GM21447 (cell line): Measurements from ENCODE around the gene TMEM132C.

ENCODE experiments used
- ATAC-seq: cut with Tn5 transposase; IDR thresholded peaks from one replicate; pipeline ENCODE4 v1.9.1; 2021; ENCODE audit not compliant: unreplicated experiment

The TMEM132C gene

DNA sequence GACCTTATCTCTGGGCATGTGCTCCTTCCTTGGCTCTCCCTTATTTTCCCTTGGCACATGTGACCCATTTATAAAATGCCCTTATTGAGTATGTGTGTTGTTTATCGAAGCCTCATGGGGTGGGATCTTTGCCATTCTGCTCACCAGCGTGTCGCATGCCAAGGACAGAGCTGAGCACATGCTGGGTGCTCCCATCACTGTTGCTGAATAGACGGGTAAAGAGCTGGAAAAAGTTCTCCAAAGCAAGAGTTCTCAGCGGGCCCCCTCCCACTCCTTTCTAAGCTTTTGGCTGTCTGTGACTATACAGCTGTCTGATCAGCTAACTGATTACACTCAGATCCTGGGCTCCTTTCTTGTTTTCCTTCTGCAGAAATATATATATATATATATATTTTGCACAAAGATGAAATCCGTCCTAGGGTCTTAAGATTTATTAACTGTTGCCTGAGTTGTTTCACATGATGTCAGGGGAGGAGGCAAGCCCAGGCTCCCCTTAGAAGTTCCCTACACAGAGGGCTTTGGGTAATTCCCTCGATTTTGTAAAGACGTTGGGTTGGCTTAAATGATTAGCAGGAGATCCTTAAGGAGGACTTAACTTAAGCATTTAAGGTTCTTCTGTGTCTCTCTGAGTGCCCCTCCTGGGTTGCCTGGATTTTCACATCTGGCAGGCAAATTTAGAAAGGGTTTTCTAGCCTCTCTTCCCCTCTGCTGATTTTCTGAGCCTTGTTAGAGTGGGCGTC lies 71.6 kb downstream of the TMEM132C start:
- ATAC-seq = no peak

DNA sequence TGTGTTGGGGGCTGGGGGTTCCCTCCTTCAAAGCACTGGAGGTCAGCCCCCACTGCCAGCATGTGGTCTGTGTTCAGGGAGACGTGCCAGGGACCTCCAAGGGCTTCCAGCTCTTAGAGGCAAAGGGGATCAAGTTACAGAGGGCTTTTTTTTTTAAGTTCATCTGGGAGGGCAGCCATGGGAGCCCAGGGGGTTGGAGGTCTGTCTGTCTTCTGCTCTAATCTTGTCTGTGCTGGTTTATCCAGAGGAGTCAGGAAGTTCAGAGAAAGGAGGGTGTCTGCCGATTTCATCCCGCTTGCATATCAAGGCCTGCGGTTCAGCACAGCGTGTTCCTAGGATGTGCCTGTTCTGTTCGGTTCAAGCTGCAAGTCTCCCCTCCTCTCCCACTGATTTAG lies 72.2 kb downstream of the TMEM132C start:
- ATAC-seq = no peak

GRCh38 chr12:128339631-128340030 lies 72.7 kb downstream of the TMEM132C start:
- no peak for ATAC-seq

- ATAC-seq = no peak
These were observed 86.3 kb downstream of the TMEM132C start for GRCh38 chr12:128353301-128353700.

DNA sequence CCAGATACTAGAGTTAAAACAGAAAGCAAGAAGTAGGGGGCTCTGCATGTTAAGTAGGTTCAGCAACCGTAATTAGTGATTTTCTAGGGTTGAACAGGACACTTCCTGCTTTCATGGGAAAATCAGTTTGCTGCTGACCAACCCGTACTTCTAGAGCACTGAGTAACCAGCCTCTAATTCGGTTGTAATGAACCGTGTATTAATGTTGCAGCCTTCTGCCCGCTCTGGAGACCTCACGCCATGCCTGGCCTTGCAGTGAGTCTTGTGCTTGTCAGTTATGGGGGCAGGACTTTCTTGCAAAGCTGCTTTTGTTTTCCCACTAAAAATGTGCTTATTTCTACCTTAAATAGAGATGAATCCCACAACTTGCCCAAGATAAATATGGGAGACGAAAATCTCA lies 89.6 kb downstream of the TMEM132C start:
- ATAC-seq = no peak

GRCh38 chr12:128361400-128361995 lies 94.5 kb downstream of the TMEM132C start:
- ATAC-seq = no peak

DNA sequence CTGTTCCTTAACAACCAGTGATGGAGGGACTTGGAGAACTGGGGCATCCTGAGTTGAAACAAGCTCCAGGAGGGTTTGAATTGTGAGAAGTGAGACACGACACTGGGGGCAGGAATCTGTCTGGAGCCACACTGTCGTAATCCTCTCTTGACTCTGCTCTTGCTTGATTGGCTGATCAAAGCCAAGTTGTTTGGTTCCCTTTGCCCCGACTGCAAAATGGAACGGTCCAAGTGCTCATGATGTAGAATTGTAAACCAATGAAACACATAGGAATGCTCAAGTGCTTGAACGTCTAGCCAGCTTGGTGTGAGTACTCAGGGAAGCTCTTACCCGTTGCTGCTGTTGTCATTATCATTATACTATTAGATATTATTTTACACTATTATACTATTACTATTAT lies 98.1 kb downstream of the TMEM132C start:
- ATAC-seq = no peak

GRCh38 chr12:128365651-128366231 lies 98.8 kb downstream of the TMEM132C start:
- ATAC-seq = no peak

DNA sequence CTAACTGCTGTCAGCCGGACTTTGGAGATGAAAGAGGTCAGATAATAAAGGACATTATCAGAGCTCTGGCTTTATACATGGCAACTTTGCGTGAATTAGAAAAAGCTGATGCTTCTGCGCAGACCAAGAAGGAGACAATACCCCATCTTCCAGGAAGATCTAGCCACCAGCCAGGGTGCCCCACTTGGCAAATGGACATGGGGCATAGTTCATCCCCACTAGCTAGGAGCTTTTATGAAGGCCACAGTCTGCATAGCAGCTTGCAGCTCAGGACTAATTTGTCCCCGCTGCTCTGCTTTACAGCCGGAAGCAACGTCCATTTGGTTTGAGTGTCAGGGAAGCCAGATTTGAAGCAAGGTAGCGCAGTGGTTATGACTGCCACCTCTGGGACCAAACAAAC lies 101.0 kb downstream of the TMEM132C start:
- no peak for ATAC-seq

- no peak for ATAC-seq
These were observed 114.6 kb downstream of the TMEM132C start for GRCh38 chr12:128381541-128381940.

DNA sequence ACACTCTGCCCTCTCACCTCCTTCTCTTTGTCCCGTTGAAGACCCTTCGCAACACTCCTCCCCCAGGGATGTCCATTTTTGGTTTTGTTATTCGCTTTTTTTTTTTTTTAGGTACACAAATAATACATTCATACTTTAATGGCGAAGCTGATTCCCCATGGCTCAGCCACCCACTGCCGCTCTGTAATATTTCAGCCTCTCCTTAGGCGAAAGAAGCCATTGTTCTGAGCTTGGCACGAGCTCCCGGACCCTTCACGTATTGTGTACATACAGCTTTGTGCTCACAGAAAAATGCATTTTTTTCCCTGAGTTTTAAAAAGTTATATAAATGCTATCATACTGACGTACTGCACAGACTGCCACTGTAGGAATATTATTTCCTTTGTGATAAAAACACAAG lies 115.0 kb downstream of the TMEM132C start:
- no peak for ATAC-seq

DNA sequence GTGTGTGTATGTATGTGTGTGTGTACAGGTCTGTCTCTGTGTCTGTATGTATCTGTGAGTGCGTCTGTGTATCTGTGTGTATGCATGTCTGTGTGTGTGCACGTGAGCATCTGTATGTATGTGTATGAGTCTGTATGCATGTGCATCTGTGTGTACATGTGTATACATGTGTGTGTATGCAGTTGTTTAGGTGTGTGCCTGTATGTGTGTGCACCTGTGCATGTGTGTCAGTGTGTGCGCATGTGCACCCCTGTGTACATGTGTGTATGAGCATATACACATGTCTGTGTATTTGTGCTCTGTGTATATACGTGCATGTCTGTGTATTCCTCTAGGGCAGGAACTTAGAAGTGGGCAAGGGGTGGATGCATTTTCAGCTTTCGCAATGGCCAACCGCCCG lies 116.0 kb downstream of the TMEM132C start:
- ATAC-seq = no peak

DNA sequence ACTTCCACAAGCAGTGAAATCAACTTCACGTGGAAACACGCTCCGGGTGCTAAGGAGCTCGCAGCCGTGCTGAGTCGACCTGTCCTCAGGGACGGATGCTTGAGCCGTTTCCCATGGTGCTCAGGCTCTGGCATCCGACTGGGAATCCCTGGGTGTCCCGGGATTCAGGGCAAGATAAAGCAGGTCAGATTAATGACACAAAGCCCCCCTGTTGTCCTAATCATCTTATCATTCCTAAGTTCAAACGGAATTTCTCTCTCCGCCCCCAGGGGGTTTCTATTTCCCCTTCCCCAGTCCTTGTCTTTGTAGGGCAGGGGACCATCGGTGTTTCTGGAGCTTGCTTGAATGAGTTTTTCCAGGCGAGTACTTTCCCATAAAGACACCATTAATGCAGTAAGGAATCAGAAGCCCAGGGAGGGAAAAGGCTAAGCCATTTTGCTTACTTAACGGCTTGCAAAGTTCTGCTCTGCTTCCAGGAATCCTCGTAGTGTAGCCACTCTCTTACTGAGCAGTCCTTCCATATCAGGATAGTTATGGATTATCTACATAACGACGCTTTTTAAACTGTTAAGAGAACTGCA lies 116.5 kb downstream of the TMEM132C start:
- no peak for ATAC-seq

DNA sequence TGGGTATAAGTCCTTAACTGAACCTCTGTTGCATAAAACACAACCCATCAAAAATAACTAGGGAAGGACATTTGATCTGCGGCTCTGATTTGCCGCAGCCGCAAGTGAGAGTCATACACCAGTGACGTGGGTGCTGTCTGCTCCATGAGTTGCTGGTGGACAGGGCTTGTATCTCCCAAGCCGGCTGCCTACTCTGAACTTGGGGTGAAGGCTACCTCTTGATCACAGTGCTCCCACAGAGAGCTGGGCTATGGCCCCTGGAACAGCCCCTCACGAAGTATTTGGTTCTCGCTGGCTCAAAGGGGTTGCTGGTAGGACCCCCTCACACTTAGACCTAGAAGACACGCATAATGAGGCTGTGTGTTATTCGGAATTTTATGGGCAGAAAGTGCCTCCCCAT lies 118.8 kb downstream of the TMEM132C start:
- ATAC-seq = no peak

DNA sequence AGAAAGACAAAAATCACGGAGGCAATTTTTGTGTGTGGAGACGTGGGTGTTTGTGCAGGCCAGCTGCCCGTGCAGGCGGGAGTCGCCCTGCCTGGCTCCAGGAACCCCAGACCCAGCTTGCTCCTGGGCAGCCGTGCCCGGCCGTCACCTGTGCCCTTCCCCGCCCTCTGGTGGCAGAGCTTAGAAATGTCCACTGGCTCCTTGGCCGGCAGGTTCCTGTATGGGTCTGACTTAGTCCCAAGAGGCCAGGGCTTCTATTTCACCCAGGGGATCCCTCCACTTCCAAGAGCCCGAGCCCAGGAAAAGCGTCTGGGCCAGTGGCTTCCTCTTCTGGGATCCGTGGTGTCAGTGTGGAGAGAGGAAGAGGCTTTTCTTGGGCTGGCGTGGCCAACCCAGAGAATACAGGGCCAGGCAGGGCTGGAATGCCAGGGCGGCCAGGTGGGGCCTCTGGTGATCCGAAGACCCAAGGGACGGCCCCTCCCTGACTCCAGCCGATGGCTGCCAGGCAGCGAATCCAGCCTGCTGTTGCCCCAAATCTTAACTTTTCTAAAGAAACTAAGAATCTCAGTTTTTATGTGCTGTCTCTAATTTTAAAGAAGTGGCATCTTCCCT lies 120.9 kb downstream of the TMEM132C start:
- ATAC-seq = no peak

- no peak for ATAC-seq
These were observed 121.6 kb downstream of the TMEM132C start for GRCh38 chr12:128388461-128389000.

DNA sequence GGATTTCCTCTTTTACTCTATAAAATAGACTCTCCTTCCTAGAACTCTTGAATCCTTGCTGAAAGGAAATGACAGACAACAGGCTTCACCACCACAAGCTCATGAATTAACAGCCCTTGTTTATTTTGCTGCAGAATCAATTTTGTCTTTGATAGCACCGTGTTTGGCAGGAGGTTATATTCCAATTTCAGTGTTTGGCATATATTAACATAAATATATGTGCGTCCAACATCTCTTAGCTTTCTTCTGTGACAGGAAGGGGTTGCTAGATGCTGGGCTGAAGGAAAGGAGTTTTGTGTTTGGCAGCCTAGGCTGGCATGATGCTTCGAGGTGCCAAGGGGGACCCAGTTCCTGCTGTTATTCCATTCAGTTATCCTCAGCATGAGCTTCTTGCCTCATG lies 126.4 kb downstream of the TMEM132C start:
- ATAC-seq = no peak

GRCh38 chr12:128394137-128394536 lies 127.2 kb downstream of the TMEM132C start:
- no peak for ATAC-seq

DNA sequence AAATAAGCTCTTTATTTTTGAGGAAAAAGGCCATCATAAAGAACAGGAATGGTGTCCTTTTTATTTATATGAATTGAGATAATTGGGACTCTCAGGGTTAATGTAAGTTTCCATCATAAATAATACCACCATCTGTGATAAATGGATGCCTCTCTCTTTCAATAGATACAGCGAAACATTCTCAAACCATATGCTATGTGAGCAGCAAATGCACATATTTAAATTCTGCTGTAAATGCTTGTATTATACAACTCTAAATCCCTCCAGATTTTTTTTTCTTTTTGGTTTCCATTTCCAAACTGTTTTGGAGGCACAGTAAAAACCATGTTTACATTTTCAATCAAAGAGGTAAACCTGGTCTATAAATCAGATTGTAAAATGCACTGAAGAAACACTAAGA lies 132.3 kb downstream of the TMEM132C start:
- ATAC-seq = no peak

- ATAC-seq = no peak
These were observed 135.7 kb downstream of the TMEM132C start for GRCh38 chr12:128402486-128403243.

DNA sequence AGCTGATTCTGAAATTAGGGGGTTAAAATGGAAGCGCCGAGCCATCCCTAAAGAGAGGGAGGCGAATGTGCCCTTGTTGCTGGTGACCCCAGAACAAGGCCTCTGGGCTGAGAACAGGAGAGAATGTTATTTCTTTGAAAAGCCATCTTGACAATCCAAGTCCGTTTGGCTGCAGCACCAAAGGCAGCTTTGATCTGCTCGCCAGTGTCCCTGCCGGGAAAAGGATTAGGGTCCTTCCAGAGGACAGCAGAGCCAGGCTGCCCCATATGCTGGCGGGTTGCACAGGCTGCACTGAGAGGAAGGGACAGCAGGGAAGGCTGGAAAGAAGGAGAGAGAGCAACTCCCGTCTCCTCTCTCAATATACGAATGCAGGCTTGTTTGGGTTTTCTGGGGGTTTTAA lies 141.7 kb downstream of the TMEM132C start:
- no peak for ATAC-seq
